Measurements from ENCODE around the gene ZBTB42.

GRCh38 chr14:104791425-104791824, 9.5 kb upstream of the ZBTB42 start:
- no peak for TF ChIP-seq CTCF (IDR thresholded peaks at IDR 0.05)
- TF ChIP-seq POLR2A (IDR thresholded peaks at IDR 0.05): no peak
- no peak for TF ChIP-seq POLR2AphosphoS5 (IDR thresholded peaks at IDR 0.05)

Data from prostate gland (tissue), 2 donors.